Tibial nerve (tissue), 4 donors: ENCODE results near the gene PNPLA7. TPM values are rescaled to one million over a fixed set of nuclear protein-coding genes. Genes with fewer than 3 reads are reported as not detected.
"Not testable (repeated sequence)": the region's sequence is repeated elsewhere in the genome, so short reads cannot be mapped to it uniquely, and the experiment has no call there.

ENCODE experiments used
- DNase-seq, 2 donors: peaks; one replicate each; pipeline ENCODE4 v3.0.0-alpha.2; 2019; ENCODE audit warnings: low spot score in 2 of 2
- H3K27ac ChIP-seq, 4 donors: fragments of 200-600 bp; sonication (generic) in 3 of 4; one replicate each; pipeline ENCODE4 v1.5.1; 2017 to 2019; ENCODE audit warnings: mild to moderate bottlenecking in 1 of 4
- H3K27me3 ChIP-seq, 2 donors: fragments of 200-600 bp; sonication (generic) in 1 of 2; one replicate each; pipeline versions ENCODE4 v1.5.1 to v1.6.0; 2017 to 2019
- H3K36me3 ChIP-seq, 3 donors: fragments of 200-600 bp; sonication (generic); one replicate each; pipeline ENCODE4 v1.5.1; 2018 to 2019
- H3K4me1 ChIP-seq, 4 donors: fragments of 200-600 bp; sonication (generic) in 3 of 4; one replicate each; pipeline ENCODE4 v1.5.1; 2017 to 2019
- H3K4me3 ChIP-seq, 4 donors: fragments of 200-600 bp; sonication (generic) in 3 of 4; one replicate each; pipeline ENCODE4 v1.5.1; 2017 to 2019; ENCODE audit warnings: mild to moderate bottlenecking in 1 of 4, moderate library complexity in 1 of 4
- H3K9me3 ChIP-seq, 4 donors: fragments of 200-600 bp; sonication (generic) in 3 of 4; one replicate each; pipeline ENCODE4 v1.5.1; 2017 to 2019
- EP300 ChIP-seq, 2 donors: sonication (generic); formaldehyde crosslinking; IDR thresholded peaks; one replicate each; pipeline ENCODE4 v1.6.1; 2017; ENCODE audit warnings: antibody characterized with exemption in 2 of 2, mild to moderate bottlenecking in 1 of 2
- POLR2A ChIP-seq, 2 donors: fragments of 450-650 bp; IDR thresholded peaks; one replicate each; pipeline ENCODE4 v1.6.1; 2017; ENCODE audit warnings: antibody characterized with exemption in 2 of 2, mild to moderate bottlenecking in 2 of 2, moderate library complexity in 2 of 2
- WGBS, 2 donors: methylation state at CpG; one replicate each; pipeline ENCODE4 v1.1.5; 2018; 5-methylcytosine and 5-hydroxymethylcytosine counted together
- total RNA-seq, 4 donors: library from RNA; depleted of rRNA; stranded (reverse); fragments of >200 nt; gene quantifications; one replicate each; pipeline ENCODE4 v1.1.0, GENCODE V29; 2016
- TF ChIP-seq, protein P1 (sequence below), 5 experiments: fragments of 200-600 bp in 3 of 5; fragments of 450-650 bp in 2 of 5; sonication (generic) in 3 of 5; IDR thresholded peaks; one replicate each; pipeline ENCODE4 v1.5.1; 2016 to 2019; ENCODE audit warnings: antibody characterized with exemption in 5 of 5, mild to moderate bottlenecking in 3 of 5, moderate library complexity in 2 of 5

PNPLA7 gene
- total RNA-seq, 4 donors from 2014 or later, result 12.0 to 25.2 (median 18.7) TPM

DNA sequence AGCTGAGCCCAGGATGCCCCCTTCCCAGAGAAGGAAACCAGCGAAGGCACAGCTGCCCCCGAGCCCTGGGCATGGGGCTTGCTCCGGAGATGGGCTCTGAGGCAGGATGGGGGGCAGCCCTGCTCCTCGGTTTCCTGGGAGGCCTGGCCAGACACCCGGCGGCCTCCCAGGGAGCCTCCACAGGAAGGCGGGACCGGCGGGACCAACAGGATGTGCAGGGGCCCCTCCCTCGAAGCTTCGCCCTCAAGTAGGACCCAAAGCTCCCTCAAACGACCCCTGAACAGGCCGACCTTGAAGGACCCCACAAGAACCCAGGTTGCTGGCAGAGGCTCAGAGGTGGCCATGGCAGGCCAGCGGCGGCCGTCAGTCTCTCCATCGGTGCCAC is 138.9 kb downstream of the PNPLA7 start:
- no peak for DNase-seq
- WGBS, 2 donors, result 51% methylated on average over 12 of the region's 17 CpGs; no CpG with 5 or more reads in 1 of the 2 donors
- peak overlapping the region in 1 of 4 donors; percentile 7 for H3K4me3 ChIP-seq
- H3K9me3 ChIP-seq, result no peaks in the 10 kb centered on the region
- peaks cover 0 to 3% (median 0%) of the 10 kb centered on the region in 3 donors for H3K36me3 ChIP-seq
- H3K4me1 ChIP-seq, result peaks cover 0 to 36% (median 28%) of the 10 kb centered on the region in 4 donors
- H3K27me3 ChIP-seq, result peaks cover 0 to 4% of the 10 kb centered on the region in 2 donors
- no peak for TF ChIP-seq EP300 (IDR thresholded peaks at IDR 0.05)
- TF ChIP-seq POLR2A (IDR thresholded peaks at IDR 0.05), result no peak
- TF ChIP-seq, protein P1, sequence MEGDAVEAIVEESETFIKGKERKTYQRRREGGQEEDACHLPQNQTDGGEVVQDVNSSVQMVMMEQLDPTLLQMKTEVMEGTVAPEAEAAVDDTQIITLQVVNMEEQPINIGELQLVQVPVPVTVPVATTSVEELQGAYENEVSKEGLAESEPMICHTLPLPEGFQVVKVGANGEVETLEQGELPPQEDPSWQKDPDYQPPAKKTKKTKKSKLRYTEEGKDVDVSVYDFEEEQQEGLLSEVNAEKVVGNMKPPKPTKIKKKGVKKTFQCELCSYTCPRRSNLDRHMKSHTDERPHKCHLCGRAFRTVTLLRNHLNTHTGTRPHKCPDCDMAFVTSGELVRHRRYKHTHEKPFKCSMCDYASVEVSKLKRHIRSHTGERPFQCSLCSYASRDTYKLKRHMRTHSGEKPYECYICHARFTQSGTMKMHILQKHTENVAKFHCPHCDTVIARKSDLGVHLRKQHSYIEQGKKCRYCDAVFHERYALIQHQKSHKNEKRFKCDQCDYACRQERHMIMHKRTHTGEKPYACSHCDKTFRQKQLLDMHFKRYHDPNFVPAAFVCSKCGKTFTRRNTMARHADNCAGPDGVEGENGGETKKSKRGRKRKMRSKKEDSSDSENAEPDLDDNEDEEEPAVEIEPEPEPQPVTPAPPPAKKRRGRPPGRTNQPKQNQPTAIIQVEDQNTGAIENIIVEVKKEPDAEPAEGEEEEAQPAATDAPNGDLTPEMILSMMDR (IDR thresholded peaks at IDR 0.05), result no peak
- peak overlapping the region in 2 of 4 donors; percentile 9 to 66 for H3K27ac ChIP-seq

DNA sequence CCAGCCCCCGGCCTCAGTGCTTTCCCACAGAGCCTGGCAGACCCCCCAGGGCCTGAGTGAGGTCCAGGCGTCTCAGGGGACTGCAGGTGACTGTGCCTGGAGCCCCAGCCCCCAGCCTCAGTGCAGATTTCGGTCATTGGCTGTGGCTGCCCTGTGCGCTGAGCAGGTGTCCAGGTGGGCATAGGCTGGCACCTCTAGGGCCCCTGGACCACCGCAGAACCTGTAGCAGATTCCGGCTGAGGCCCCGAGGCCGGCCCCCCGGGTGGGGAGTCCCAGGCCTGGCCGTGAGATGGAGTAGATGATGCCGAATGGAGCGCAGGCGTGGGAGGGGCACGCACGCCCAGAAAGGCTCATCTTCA is 139.3 kb downstream of the PNPLA7 start:
- no peak overlapping the region for H3K4me3 ChIP-seq
- DNase-seq, result no peak
- H3K4me1 ChIP-seq, result peaks cover 0 to 38% (median 29%) of the 10 kb centered on the region in 4 donors
- H3K9me3 ChIP-seq, result no peaks in the 10 kb centered on the region
- peak overlapping the region in 2 of 4 donors; percentile 9 to 66 for H3K27ac ChIP-seq
- peaks cover 0 to 4% of the 10 kb centered on the region in 2 donors for H3K27me3 ChIP-seq
- no peak for TF ChIP-seq POLR2A (IDR thresholded peaks at IDR 0.05)
- no peak for TF ChIP-seq EP300 (IDR thresholded peaks at IDR 0.05)
- TF ChIP-seq, protein P1 (IDR thresholded peaks at IDR 0.05), result no peak
- 87 to 88% methylated on average over 3 of the region's 15 CpGs for WGBS, 2 donors
- H3K36me3 ChIP-seq, result peaks cover 0 to 3% (median 0%) of the 10 kb centered on the region in 3 donors

DNA sequence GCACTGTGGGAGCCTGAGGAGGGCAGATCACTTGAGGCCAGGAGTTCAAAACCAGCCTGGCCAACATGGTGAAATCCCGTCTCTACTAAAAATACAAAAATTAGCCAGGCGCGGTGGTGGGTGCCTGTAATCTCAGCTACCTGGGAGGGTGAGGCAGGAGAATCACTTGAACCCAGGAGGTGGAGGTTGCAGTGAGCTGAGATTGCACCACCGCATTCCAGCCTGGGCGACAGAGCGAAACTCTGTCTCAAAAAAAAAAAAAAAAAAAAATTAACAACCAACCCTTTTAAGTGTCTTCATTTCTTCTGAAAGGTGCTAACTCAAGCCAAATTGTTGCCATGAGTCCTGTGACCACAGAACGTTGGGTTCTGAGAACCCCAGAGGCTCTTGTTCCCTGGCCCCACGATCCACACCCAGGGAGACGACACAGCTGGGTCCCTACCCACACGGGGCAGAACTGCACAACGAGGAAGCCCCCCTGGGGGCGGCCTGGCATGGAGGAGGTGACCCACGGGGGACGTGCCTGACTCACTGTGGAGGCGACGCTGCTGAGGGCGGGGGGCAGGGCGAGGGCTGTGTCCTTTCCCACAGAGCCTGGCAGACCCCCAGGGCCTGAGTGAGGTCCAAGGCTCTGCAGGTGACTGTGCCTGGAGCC is 139.8 kb downstream of the PNPLA7 start:
- Histone ChIP-seq H3K4me1 (peaks cover 0 to 38% (median 29%) of the 10 kb centered on the region in 4 donors), H3K27ac (peak overlapping the region in 2 of 4 donors; percentile 9 to 66)
- H3K36me3 ChIP-seq, H3K9me3 ChIP-seq, H3K27me3 ChIP-seq, DNase-seq, H3K4me3 ChIP-seq: not testable (repeated sequence)
- WGBS, 2 donors, result 75 to 80% methylated on average over 13 to 14 of the region's 18 CpGs

Other genes starting within 250 kb of the PNPLA7 start
- 10 to 100 TPM in 1 of 4 donors, 1 to 10 TPM in 3; 3.1 to 13.5 (median 3.9) TPM for gene NRARP, start 248.1 kb downstream of the PNPLA7 start, total RNA-seq
- gene EXD3, start 127.2 kb downstream of the PNPLA7 start, total RNA-seq, result 10 to 100 TPM; 27.6 to 99.9 (median 55.2) TPM
- gene NOXA1, start 127.0 kb downstream of the PNPLA7 start, total RNA-seq, result 10 to 100 TPM in 2 of 4 donors, 1 to 10 TPM in 2; 6.3 to 11.4 (median 10.1) TPM
- not detected for gene ENTPD8, start 109.0 kb downstream of the PNPLA7 start, total RNA-seq
- gene NSMF, start 91.1 kb downstream of the PNPLA7 start, total RNA-seq, result 100 to 1,000 TPM; 219 to 297 (median 270) TPM
- gene MRPL41, start 1.5 kb upstream of the PNPLA7 start, total RNA-seq, result 100 to 1,000 TPM in 1 of 4 donors, 10 to 100 TPM in 3; 77.1 to 161 (median 98.3) TPM
- 10 to 100 TPM; 40.8 to 61.5 (median 42.4) TPM for gene DPH7, start 28.5 kb upstream of the PNPLA7 start, total RNA-seq
- gene ZMYND19, start 40.1 kb upstream of the PNPLA7 start, total RNA-seq, result 10 to 100 TPM; 13.8 to 17.4 (median 15.8) TPM
- 10 to 100 TPM; 26.4 to 83.1 (median 50.1) TPM for gene ARRDC1, start 55.3 kb upstream of the PNPLA7 start, total RNA-seq
- gene EHMT1, start 68.6 kb upstream of the PNPLA7 start, total RNA-seq, result 100 to 1,000 TPM in 3 of 4 donors, 10 to 100 TPM in 1; 96.4 to 136 (median 118) TPM